Trophoblast cell (in vitro differentiated cells and primary cell): Measurements from ENCODE around the gene GLIS1.

Source experiments
- DNase-seq, 2 donors: peaks; one replicate each; pipeline ENCODE4 v3.0.0-alpha.2; 2016
- H2AFZ ChIP-seq: 2 replicates; pipeline ENCODE4 v1.6.1; 2013; ENCODE audit warnings: low read length, moderate library complexity, mild to moderate bottlenecking; ENCODE audit not compliant: insufficient read depth, poor library complexity
- H2AK5ac ChIP-seq: 2 replicates; pipeline ENCODE4 v1.6.1; 2013; ENCODE audit warnings: mild to moderate bottlenecking, low read length
- H2BK120ac ChIP-seq: 2 replicates; pipeline ENCODE4 v1.6.1; 2013; ENCODE audit warnings: low read length, mild to moderate bottlenecking, moderate library complexity; ENCODE audit not compliant: insufficient read depth, poor library complexity
- H2BK12ac ChIP-seq: 2 replicates; pipeline ENCODE4 v1.6.1; 2013; ENCODE audit warnings: mild to moderate bottlenecking, low read length, moderate library complexity
- H2BK5ac ChIP-seq: 2 replicates; pipeline ENCODE4 v1.6.1; 2013; ENCODE audit warnings: low read length, low read depth, moderate library complexity, mild to moderate bottlenecking; ENCODE audit not compliant: poor library complexity
- H3K14ac ChIP-seq: 2 replicates; pipeline ENCODE4 v1.6.1; 2013; ENCODE audit warnings: mild to moderate bottlenecking, low read length
- H3K18ac ChIP-seq: 2 replicates; pipeline ENCODE4 v1.6.1; 2013; ENCODE audit warnings: mild to moderate bottlenecking, low read length
- H3K23ac ChIP-seq: 2 replicates; pipeline ENCODE4 v1.6.1; 2013; ENCODE audit warnings: low read length
- H3K27ac ChIP-seq: 2 replicates; pipeline ENCODE4 v1.5.1; 2013; ENCODE audit warnings: low read depth, mild to moderate bottlenecking, inconsistent platforms, low read length, moderate library complexity
- H3K27me3 ChIP-seq: 2 replicates; pipeline ENCODE4 v1.6.1; 2013; ENCODE audit warnings: inconsistent platforms, mild to moderate bottlenecking, low read length, moderate library complexity; ENCODE audit not compliant: insufficient read depth
- H3K36me3 ChIP-seq, 2 experiments: 1 replicate in 1 of 2; 2 replicates in 1 of 2; pipeline ENCODE4 v1.6.1; 2013; ENCODE audit warnings: low read length in 2 of 2, mild to moderate bottlenecking in 2 of 2, moderate library complexity in 1 of 2; ENCODE audit not compliant: insufficient read depth in 2 of 2, control insufficient read depth in 1 of 2
- H3K4ac ChIP-seq: 2 replicates; pipeline ENCODE4 v1.6.1; 2013; ENCODE audit warnings: low read depth, mild to moderate bottlenecking, low read length, moderate library complexity
- H3K4me1 ChIP-seq, 2 experiments: 1 replicate in 1 of 2; 2 replicates in 1 of 2; pipeline ENCODE4 v1.6.1; 2013; ENCODE audit warnings: low read length in 2 of 2, mild to moderate bottlenecking in 2 of 2, moderate library complexity in 1 of 2; ENCODE audit not compliant: insufficient read depth in 2 of 2, control insufficient read depth in 1 of 2
- H3K4me2 ChIP-seq: 2 replicates; pipeline ENCODE4 v1.6.1; 2013; ENCODE audit warnings: inconsistent platforms, mild to moderate bottlenecking, low read length, moderate library complexity
- H3K4me3 ChIP-seq: 2 replicates; pipeline ENCODE4 v1.5.1; 2013; ENCODE audit warnings: mild to moderate bottlenecking, low read depth, low read length, inconsistent platforms
- H3K79me1 ChIP-seq: one replicate; pipeline ENCODE4 v1.6.1; 2013; ENCODE audit warnings: low read length
- H3K79me2 ChIP-seq: 2 replicates; pipeline ENCODE4 v1.6.1; 2013; ENCODE audit warnings: low read length, mild to moderate bottlenecking; ENCODE audit not compliant: control insufficient read depth, insufficient read depth, poor library complexity
- H3K9ac ChIP-seq: 2 replicates; pipeline ENCODE4 v1.6.1; 2013; ENCODE audit warnings: mild to moderate bottlenecking, low read length
- H3K9me3 ChIP-seq: 2 replicates; pipeline ENCODE4 v1.6.1; 2013; ENCODE audit warnings: low read depth, mild to moderate bottlenecking, control low read depth, inconsistent platforms, low read length; ENCODE audit not compliant: insufficient read depth
- H4K12ac ChIP-seq: 2 replicates; pipeline ENCODE4 v1.6.1; 2013; ENCODE audit warnings: low read depth, mild to moderate bottlenecking, low read length, moderate library complexity
- H4K8ac ChIP-seq: 2 replicates; pipeline ENCODE4 v1.6.1; 2013; ENCODE audit warnings: low read depth, mild to moderate bottlenecking, low read length, moderate library complexity
- H4K91ac ChIP-seq: one replicate; pipeline ENCODE4 v1.6.1; 2013; ENCODE audit warnings: low read depth, mild to moderate bottlenecking, low read length, moderate library complexity
- WGBS: extraction: QIAGEN DNeasy Blood & Tissue Kit; methylation state at CpG from one replicate; pipeline ENCODE4 v1.1.7; 2013; ENCODE audit warnings: missing lambda C conversion rate; ENCODE audit not compliant: insufficient read length, insufficient coverage; ENCODE audit errors: extremely low coverage; 5-methylcytosine and 5-hydroxymethylcytosine counted together

The GLIS1 gene

DNA sequence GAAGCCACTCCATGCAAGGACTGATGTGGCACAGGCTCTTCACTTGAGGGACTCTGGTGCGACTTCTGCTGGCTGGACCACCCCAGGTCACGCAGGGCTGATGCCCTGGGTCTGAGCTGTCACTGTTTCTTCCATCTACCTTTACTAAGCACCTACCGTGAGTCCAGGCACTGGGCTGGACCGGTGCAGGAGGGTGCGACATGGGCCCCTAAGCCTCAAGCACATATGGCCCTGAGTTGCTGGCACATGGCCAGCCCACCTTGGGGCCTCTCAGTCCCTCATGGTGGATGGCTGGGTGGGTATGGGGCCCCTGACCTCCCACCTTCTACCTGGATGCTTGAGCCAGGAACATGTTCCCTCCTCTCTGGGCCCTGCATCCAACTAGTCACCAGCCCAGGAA lies 203.7 kb downstream of the GLIS1 start:
- no CpG with 5 or more reads among the region's 5 CpGs for WGBS
- Histone ChIP-seq H2BK5ac (no peak overlapping the region), H2BK12ac (no peak overlapping the region), H3K4ac (no peak overlapping the region), H3K4me1 (peaks cover 3 to 8% of the 10 kb centered on the region in 2 experiments), H2AK5ac (no peak overlapping the region), H4K12ac (no peak overlapping the region), H2AFZ (no peak overlapping the region), H3K4me2 (no peak overlapping the region), H3K18ac (no peak overlapping the region), H3K9me3 (no peaks in the 10 kb centered on the region), H3K36me3 (no peaks in the 10 kb centered on the region), H3K27me3 (no peaks in the 10 kb centered on the region), H3K79me2 (no peaks in the 10 kb centered on the region), H3K9ac (no peak overlapping the region), H3K23ac (no peak overlapping the region), H2BK120ac (no peak overlapping the region), H3K4me3 (no peak overlapping the region), H3K27ac (no peak overlapping the region), H3K14ac (no peak overlapping the region), H4K91ac (no peak overlapping the region), H3K79me1 (no peaks in the 10 kb centered on the region), H4K8ac (no peak overlapping the region)
- DNase-seq: no peak

DNA sequence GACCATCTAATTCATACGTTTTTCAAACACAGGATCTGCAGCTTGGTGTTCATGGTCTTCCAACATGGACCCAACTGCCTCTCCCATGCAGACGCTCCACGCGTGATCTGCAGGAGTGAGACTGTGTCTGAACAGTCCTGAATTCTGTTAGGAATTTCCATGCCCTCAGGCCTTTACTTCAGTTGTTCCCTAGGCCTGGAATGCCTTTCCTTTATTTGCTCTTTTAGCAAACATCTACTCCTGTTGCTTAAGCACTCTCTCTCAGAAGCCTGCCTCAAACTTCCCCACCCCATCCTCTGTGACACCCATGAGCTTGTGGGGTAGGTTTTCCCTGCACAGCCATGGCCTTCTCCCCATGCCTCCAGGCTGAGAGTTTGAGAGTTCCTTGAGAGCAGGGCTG lies 206.1 kb downstream of the GLIS1 start:
- DNase-seq: no peak
- H3K9ac ChIP-seq: no peak overlapping the region
- H3K27me3 ChIP-seq: no peaks in the 10 kb centered on the region
- H2BK120ac ChIP-seq: no peak overlapping the region
- H3K4ac ChIP-seq: no peak overlapping the region
- H2BK5ac ChIP-seq: no peak overlapping the region
- H3K79me1 ChIP-seq: no peaks in the 10 kb centered on the region
- no peaks in the 10 kb centered on the region for H3K9me3 ChIP-seq
- no peaks in the 10 kb centered on the region for H3K79me2 ChIP-seq
- no peak overlapping the region for H3K18ac ChIP-seq
- no peak overlapping the region for H2BK12ac ChIP-seq
- no peak overlapping the region for H3K4me3 ChIP-seq
- no peak overlapping the region for H3K23ac ChIP-seq
- no peak overlapping the region for H3K4me2 ChIP-seq
- H3K4me1 ChIP-seq: peaks cover 3 to 8% of the 10 kb centered on the region in 2 experiments
- no peaks in the 10 kb centered on the region for H3K36me3 ChIP-seq
- no peak overlapping the region for H4K91ac ChIP-seq
- no peak overlapping the region for H3K27ac ChIP-seq
- H4K8ac ChIP-seq: no peak overlapping the region
- H2AFZ ChIP-seq: no peak overlapping the region
- no peak overlapping the region for H2AK5ac ChIP-seq
- no peak overlapping the region for H4K12ac ChIP-seq
- no peak overlapping the region for H3K14ac ChIP-seq
- WGBS: no CpG with 5 or more reads among the region's 4 CpGs

DNA sequence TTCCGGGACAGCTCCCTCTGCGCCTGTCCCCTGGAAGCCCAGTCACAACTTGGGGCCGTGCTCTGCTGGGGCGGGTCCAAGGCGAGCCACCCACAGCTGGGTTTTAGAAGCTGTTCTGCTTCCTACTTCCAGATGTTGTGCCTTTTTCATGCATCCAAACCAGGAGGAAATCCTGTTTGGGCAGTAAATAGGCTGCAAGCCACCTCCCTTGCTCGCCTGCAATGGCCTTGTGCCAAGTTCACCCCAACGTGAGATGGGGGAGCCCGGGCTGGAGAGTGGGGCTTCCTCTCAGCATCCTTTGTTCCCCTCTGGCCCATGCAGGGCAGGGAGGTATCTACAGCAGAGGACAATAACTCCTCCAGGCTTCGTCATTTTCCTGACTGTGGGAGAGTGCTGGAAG lies 206.6 kb downstream of the GLIS1 start:
- Histone ChIP-seq H3K27ac (no peak overlapping the region), H2BK120ac (no peak overlapping the region), H3K4ac (no peak overlapping the region), H2BK5ac (no peak overlapping the region), H3K4me1 (peaks cover 3 to 8% of the 10 kb centered on the region in 2 experiments), H2AK5ac (no peak overlapping the region), H3K36me3 (no peaks in the 10 kb centered on the region), H3K9ac (no peak overlapping the region), H3K9me3 (no peaks in the 10 kb centered on the region), H4K91ac (no peak overlapping the region), H3K14ac (no peak overlapping the region), H4K8ac (no peak overlapping the region), H3K4me3 (no peak overlapping the region), H3K79me1 (no peaks in the 10 kb centered on the region), H3K79me2 (no peaks in the 10 kb centered on the region), H3K27me3 (no peaks in the 10 kb centered on the region), H3K4me2 (no peak overlapping the region), H3K18ac (no peak overlapping the region), H2AFZ (no peak overlapping the region), H2BK12ac (no peak overlapping the region), H3K23ac (no peak overlapping the region), H4K12ac (no peak overlapping the region)
- WGBS: no CpG with 5 or more reads among the region's 9 CpGs
- DNase-seq: no peak

DNA sequence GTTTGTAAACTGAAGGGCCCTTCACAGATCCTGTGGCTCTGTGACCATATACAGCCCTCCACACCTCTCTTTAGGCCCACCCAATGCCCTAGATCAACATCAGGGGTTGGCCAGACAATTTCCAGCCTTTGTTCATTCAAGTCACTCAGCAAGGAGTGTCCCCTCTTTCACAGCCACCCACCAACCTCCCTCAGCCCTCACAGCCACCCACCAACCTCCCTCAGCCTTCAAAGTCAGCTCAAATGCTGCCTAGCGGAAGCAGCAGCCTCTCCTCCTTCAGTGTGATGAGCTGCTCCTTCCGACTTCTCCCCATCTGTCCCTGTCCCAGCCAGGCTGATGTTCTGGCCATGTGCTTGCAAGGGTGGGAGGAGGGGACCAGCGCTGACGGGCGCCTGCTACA lies 208.4 kb downstream of the GLIS1 start:
- H2BK120ac ChIP-seq: no peak overlapping the region
- no peak overlapping the region for H4K91ac ChIP-seq
- H3K27ac ChIP-seq: no peak overlapping the region
- H3K4me3 ChIP-seq: no peak overlapping the region
- no peak overlapping the region for H2AFZ ChIP-seq
- no peak overlapping the region for H3K4me2 ChIP-seq
- WGBS: no CpG with 5 or more reads among the region's 5 CpGs
- no peaks in the 10 kb centered on the region for H3K79me2 ChIP-seq
- H3K4me1 ChIP-seq: peaks cover 3 to 8% of the 10 kb centered on the region in 2 experiments
- no peaks in the 10 kb centered on the region for H3K79me1 ChIP-seq
- H3K9ac ChIP-seq: no peak overlapping the region
- no peak for DNase-seq
- no peak overlapping the region for H4K12ac ChIP-seq
- H3K18ac ChIP-seq: no peak overlapping the region
- no peak overlapping the region for H3K14ac ChIP-seq
- H4K8ac ChIP-seq: no peak overlapping the region
- H2AK5ac ChIP-seq: no peak overlapping the region
- no peaks in the 10 kb centered on the region for H3K9me3 ChIP-seq
- no peak overlapping the region for H2BK12ac ChIP-seq
- no peaks in the 10 kb centered on the region for H3K36me3 ChIP-seq
- H2BK5ac ChIP-seq: no peak overlapping the region
- H3K27me3 ChIP-seq: no peaks in the 10 kb centered on the region
- no peak overlapping the region for H3K23ac ChIP-seq
- no peak overlapping the region for H3K4ac ChIP-seq
